Natural killer cell (primary cell): Measurements from ENCODE around the gene OR13H1. TPM values are rescaled to one million over a fixed set of nuclear protein-coding genes. Genes with fewer than 3 reads are reported as not detected.
"Not testable (repeated sequence)": the region's sequence is repeated elsewhere in the genome, so short reads cannot be mapped to it uniquely, and the experiment has no call there.

ENCODE experiments used
- ATAC-seq, 3 donors: fragments of 150-1000 bp in 2 of 3; fragments of 200-7000 bp in 1 of 3; cut with Tn5 transposase; 1 replicate in 1 of 3; 2 replicates in 2 of 3; pipeline ENCODE4 v1.10.0; 2021; ENCODE audit warnings: mild to moderate bottlenecking in 2 of 3, moderate library complexity in 2 of 3
- DNase-seq, 2 donors: peaks; one replicate each; pipeline versions ENCODE4 v3.0.0 to v3.0.0-alpha.2; 2013 to 2021; ENCODE audit warnings: mixed read lengths in 1 of 2
- H3K27ac ChIP-seq: one replicate; pipeline ENCODE4 v1.5.1; 2013; ENCODE audit warnings: mild to moderate bottlenecking, low read length
- H3K27me3 ChIP-seq: one replicate; pipeline ENCODE4 v1.6.1; 2013; ENCODE audit warnings: low read length; ENCODE audit not compliant: control insufficient read depth, insufficient read depth
- H3K36me3 ChIP-seq: one replicate; pipeline ENCODE4 v1.6.1; 2013; ENCODE audit warnings: low read length; ENCODE audit not compliant: control insufficient read depth, insufficient read depth
- H3K4me1 ChIP-seq: one replicate; pipeline ENCODE4 v1.6.1; 2013; ENCODE audit warnings: low read length; ENCODE audit not compliant: control insufficient read depth, insufficient read depth
- H3K4me3 ChIP-seq: one replicate; pipeline ENCODE4 v1.5.1; 2013; ENCODE audit warnings: low read length
- H3K9me3 ChIP-seq: one replicate; pipeline ENCODE4 v1.6.1; 2013; ENCODE audit warnings: low read length; ENCODE audit not compliant: control insufficient read depth, insufficient read depth
- H3K27ac Mint-ChIP-seq, 2 donors: one replicate each; pipeline ENCODE4 v1.8.0; 2022; ENCODE audit warnings: mild to moderate bottlenecking in 2 of 2, mixed read lengths in 2 of 2, moderate library complexity in 1 of 2
- H3K27me3 Mint-ChIP-seq, 2 donors: one replicate each; pipeline ENCODE4 v1.8.0; 2022; ENCODE audit warnings: low read depth in 2 of 2, mixed read lengths in 2 of 2
- H3K36me3 Mint-ChIP-seq: one replicate; pipeline ENCODE4 v1.8.0; 2022; ENCODE audit warnings: mixed read lengths
- H3K4me1 Mint-ChIP-seq, 2 donors: one replicate each; pipeline ENCODE4 v1.8.0; 2022; ENCODE audit warnings: mixed read lengths in 2 of 2
- H3K4me3 Mint-ChIP-seq: one replicate; pipeline ENCODE4 v1.8.0; 2022; ENCODE audit warnings: mild to moderate bottlenecking, moderate library complexity, mixed read lengths
- H3K9me3 Mint-ChIP-seq, 2 donors: one replicate each; pipeline ENCODE4 v1.8.0; 2022; ENCODE audit warnings: mixed read lengths in 2 of 2
- WGBS: methylation state at CpG from one replicate; pipeline ENCODE4 v1.1.7; 2013; ENCODE audit warnings: missing lambda C conversion rate; ENCODE audit not compliant: insufficient coverage; 5-methylcytosine and 5-hydroxymethylcytosine counted together
- intact Hi-C: fragments of 100-400 bp; cut with micrococcal nuclease; formaldehyde crosslinking; loops from one replicate; pipeline ENCODE4 v1.14.2; 2022
- total RNA-seq, 4 donors: library from RNA; stranded (reverse); fragments of 120-200 nt in 1 of 4; gene quantifications; one replicate each; pipeline versions ENCODE4 v1.2.3 to v1.2.4, GENCODE V29; 2013 to 2022
- TF ChIP-seq, protein P1 (sequence below): fragments of 200-600 bp; IDR thresholded peaks from one replicate; pipeline ENCODE4 v1.8.0; 2022; ENCODE audit warnings: antibody characterized with exemption

The OR13H1 gene
- total RNA-seq, 3 donors from 2014 or later (not counting 1 experiment from before 2014, with no cell fraction given) = not detected

DNA sequence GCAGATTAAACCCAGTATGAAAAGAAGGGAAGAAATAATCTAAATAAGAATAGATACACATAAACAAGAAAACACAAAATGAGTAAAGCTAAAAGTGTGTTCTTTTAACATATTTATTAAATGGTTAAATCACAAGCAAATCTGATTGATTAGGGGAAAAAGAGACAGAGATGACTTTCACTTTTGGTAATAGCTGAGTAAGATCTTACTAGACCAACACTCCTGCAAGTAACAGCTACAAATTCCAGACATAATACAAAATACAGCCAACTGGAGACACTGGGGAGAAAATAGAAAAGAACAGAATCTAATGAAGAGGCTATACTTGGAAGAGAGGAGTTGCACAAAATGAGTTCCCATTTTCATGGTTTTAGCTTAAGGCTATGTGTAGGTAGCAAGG is 33.5 kb downstream of the OR13H1 start:
- no peak for DNase-seq
- Mint-ChIP-seq H3K4me3 (no peak overlapping the region), H3K9me3 (no peaks in the 10 kb centered on the region), H3K27ac (no peak overlapping the region), H3K27me3 (peaks cover 5 to 44% of the 10 kb centered on the region in 2 donors), H3K4me1 (no peaks in the 10 kb centered on the region), H3K36me3 (no peaks in the 10 kb centered on the region)
- Histone ChIP-seq H3K4me3 (no peak overlapping the region), H3K27me3 (no peaks in the 10 kb centered on the region), H3K9me3 (no peaks in the 10 kb centered on the region), H3K27ac (no peak overlapping the region), H3K4me1 (no peaks in the 10 kb centered on the region), H3K36me3 (no peaks in the 10 kb centered on the region)
- intact Hi-C loops = no loop called here
- no peak for ATAC-seq
- TF ChIP-seq, protein P1, sequence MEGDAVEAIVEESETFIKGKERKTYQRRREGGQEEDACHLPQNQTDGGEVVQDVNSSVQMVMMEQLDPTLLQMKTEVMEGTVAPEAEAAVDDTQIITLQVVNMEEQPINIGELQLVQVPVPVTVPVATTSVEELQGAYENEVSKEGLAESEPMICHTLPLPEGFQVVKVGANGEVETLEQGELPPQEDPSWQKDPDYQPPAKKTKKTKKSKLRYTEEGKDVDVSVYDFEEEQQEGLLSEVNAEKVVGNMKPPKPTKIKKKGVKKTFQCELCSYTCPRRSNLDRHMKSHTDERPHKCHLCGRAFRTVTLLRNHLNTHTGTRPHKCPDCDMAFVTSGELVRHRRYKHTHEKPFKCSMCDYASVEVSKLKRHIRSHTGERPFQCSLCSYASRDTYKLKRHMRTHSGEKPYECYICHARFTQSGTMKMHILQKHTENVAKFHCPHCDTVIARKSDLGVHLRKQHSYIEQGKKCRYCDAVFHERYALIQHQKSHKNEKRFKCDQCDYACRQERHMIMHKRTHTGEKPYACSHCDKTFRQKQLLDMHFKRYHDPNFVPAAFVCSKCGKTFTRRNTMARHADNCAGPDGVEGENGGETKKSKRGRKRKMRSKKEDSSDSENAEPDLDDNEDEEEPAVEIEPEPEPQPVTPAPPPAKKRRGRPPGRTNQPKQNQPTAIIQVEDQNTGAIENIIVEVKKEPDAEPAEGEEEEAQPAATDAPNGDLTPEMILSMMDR = no peak

DNA sequence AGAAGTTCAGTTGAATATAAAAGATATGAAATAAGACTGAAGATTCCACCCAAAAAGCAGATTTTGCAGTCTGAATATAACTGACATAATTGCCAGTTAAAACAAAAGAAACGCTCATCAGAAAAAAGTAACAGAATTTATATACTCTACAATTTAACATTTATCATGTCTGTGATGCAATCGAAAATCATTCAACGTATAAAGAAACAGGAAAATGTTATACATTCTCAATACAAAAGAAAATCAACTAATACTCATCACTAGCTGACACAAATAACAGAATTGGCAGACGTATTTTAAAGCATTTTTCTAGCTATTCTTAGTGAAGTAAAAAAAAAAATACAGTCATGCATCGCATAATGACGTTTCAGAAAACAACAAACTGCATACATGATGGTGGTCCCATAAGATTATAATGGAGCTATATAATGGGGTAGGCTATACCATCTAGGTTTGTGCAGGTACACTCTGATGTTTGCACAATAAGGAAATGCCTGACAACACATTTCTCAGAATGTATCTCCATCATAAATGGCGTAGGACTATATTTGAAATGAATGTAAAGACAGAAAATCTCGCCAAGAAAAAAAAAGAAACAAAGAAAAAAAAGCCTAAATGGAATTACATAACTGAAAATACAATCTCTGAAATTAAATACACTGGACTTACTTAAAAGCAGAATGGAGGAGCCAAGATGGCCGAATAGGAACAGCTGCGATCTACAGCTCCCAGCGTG is 34.3 kb downstream of the OR13H1 start:
- DNase-seq (no peak), ATAC-seq (no peak)
- Histone ChIP-seq H3K4me1 (no peaks in the 10 kb centered on the region), H3K36me3 (no peaks in the 10 kb centered on the region), H3K9me3 (no peaks in the 10 kb centered on the region), H3K27ac (no peak overlapping the region), H3K27me3 (no peaks in the 10 kb centered on the region), H3K4me3 (no peak overlapping the region)
- intact Hi-C loops = no loop called here
- H3K9me3 Mint-ChIP-seq = no peaks in the 10 kb centered on the region
- peaks cover 4 to 39% of the 10 kb centered on the region in 2 donors for H3K27me3 Mint-ChIP-seq
- H3K4me3 Mint-ChIP-seq = no peak overlapping the region
- no peaks in the 10 kb centered on the region for H3K4me1 Mint-ChIP-seq
- H3K27ac Mint-ChIP-seq = no peak overlapping the region
- H3K36me3 Mint-ChIP-seq = no peaks in the 10 kb centered on the region
- WGBS = 100% methylated on average over 2 of the region's 11 CpGs
- TF ChIP-seq, protein P1 = no peak

DNA sequence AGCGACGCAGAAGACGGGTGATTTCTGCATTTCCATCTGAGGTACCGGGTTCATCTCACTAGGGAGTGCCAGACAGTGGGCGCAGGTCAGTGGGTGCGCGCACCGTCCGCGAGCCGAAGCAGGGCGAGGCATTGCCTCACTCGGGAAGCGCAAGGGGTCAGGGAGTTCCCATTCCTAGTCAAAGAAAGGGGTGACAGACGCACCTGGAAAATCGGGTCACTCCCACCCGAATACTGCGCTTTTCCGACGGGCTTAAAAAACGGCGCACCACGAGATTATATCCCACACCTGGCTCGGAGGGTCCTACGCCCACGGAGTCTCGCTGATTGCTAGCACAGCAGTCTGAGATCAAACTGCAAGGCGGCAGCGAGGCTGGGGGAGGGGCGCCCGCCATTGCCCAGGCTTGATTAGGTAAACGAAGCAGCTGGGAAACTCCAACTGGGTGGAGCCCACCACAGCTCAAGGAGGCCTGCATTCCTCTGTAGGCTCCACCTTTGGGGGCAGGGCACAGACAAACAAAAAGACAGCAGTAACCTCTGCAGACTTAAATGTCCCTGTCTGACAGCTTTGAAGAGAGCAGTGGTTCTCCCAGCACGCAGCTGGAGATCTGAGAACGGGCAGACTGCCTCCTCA is 35.0 kb downstream of the OR13H1 start:
- intact Hi-C loops, H3K27ac ChIP-seq, H3K27me3 ChIP-seq, DNase-seq, H3K36me3 Mint-ChIP-seq, H3K4me3 Mint-ChIP-seq, H3K4me1 ChIP-seq, ATAC-seq, H3K9me3 Mint-ChIP-seq, H3K4me3 ChIP-seq, H3K9me3 ChIP-seq, H3K36me3 ChIP-seq, H3K4me1 Mint-ChIP-seq, H3K27ac Mint-ChIP-seq: not testable (repeated sequence)
- H3K27me3 Mint-ChIP-seq = peaks cover 0 to 33% of the 10 kb centered on the region in 2 donors
- WGBS = 90% methylated on average over 5 of the region's 34 CpGs

DNA sequence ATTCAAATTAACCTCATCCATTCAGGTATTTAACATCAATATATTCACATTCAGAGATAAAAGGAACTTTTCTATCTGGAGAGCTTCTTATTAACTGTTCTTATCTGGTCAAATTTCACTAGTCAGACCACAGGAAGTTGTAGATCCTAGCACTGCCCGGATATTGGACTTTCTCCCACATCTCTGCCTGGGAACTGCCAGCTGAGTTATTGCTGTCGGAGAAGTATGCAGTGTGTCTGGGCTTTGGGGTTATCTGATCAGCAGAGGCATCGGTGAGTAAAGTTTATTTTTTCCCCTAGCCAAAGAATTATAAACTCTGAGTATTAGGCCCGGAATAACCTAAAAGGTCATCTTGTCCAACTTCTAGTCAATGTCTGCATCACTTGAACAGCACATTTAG is 45.1 kb downstream of the OR13H1 start:
- Histone ChIP-seq H3K4me1 (no peaks in the 10 kb centered on the region), H3K4me3 (no peak overlapping the region), H3K27me3 (no peaks in the 10 kb centered on the region), H3K9me3 (no peaks in the 10 kb centered on the region), H3K27ac (no peak overlapping the region), H3K36me3 (no peaks in the 10 kb centered on the region)
- Mint-ChIP-seq H3K4me3 (no peak overlapping the region), H3K27me3 (peaks cover 3 to 10% of the 10 kb centered on the region in 2 donors), H3K36me3 (no peaks in the 10 kb centered on the region), H3K27ac (no peak overlapping the region), H3K9me3 (no peaks in the 10 kb centered on the region), H3K4me1 (no peaks in the 10 kb centered on the region)
- WGBS = 0% methylated on average over 1 of the region's 4 CpGs
- DNase-seq (no peak), ATAC-seq (no peak)
- intact Hi-C loops = no loop called here
- TF ChIP-seq, protein P1 = no peak
